A673 (cell line): Measurements from ENCODE around the gene NMRAL1. TPM values are rescaled to one million over a fixed set of nuclear protein-coding genes. Genes with fewer than 3 reads are reported as not detected.

Experiments
- BruUV-seq: library from RNA; stranded (reverse); fragments of 400-500 nt; replicated peaks from 2 replicates; lab custom pipeline; 2021; lab: Mats Ljungman, UMichigan
- CTCF ChIA-PET: fragments of 300-600 bp; sonication (Branson Sonifier 250); formaldehyde crosslinking; loops from one replicate; lab custom pipeline; 2022; ENCODE audit warnings: antibody characterized with exemption; lab: Charles Lee
- POLR2A ChIA-PET: fragments of 300-600 bp; sonication (Branson Sonifier 250); formaldehyde crosslinking; loops from one replicate; lab custom pipeline; 2022; ENCODE audit warnings: antibody characterized with exemption; ENCODE audit not compliant: low non-redundant PET; lab: Charles Lee
- DNase-seq: peaks from one replicate; pipeline ENCODE4 v3.0.0-alpha.2; 2015; ENCODE audit warnings: low spot score
- H3K27ac ChIP-seq: fragments of 200-600 bp; sonication (generic); 2 replicates; pipeline ENCODE4 v1.5.1; 2016; ENCODE audit warnings: mixed run types, low read depth, mild to moderate bottlenecking, mixed read lengths, antibody characterized with exemption, low read length; ENCODE audit not compliant: poor library complexity, severe bottlenecking
- H3K27me3 ChIP-seq: fragments of 200-600 bp; sonication (generic); replicated peaks from 2 replicates; pipeline ENCODE4 v1.6.1; 2017; ENCODE audit warnings: mixed run types, low read depth, mild to moderate bottlenecking, mixed read lengths, antibody characterized with exemption, low read length; ENCODE audit not compliant: insufficient read depth, poor library complexity
- H3K36me3 ChIP-seq: fragments of 200-600 bp; sonication (generic); 2 replicates; pipeline ENCODE4 v1.6.1; 2016; ENCODE audit warnings: mixed run types, mild to moderate bottlenecking, mixed read lengths, antibody characterized with exemption, low read length; ENCODE audit not compliant: insufficient read depth, poor library complexity, severe bottlenecking
- H3K4me1 ChIP-seq: fragments of 200-600 bp; sonication (generic); 2 replicates; pipeline ENCODE4 v1.6.1; 2017; ENCODE audit warnings: mixed run types, mild to moderate bottlenecking, mixed read lengths, antibody characterized with exemption, low read length; ENCODE audit not compliant: insufficient read depth, poor library complexity, severe bottlenecking
- H3K4me3 ChIP-seq: fragments of 200-600 bp; sonication (generic); 2 replicates; pipeline ENCODE4 v1.5.1; 2016; ENCODE audit warnings: low read depth, mixed run types, mild to moderate bottlenecking, mixed read lengths, low read length; ENCODE audit not compliant: poor library complexity, severe bottlenecking
- H3K9me3 ChIP-seq: fragments of 200-600 bp; sonication (generic); 2 replicates; pipeline ENCODE4 v1.6.1; 2016; ENCODE audit warnings: mixed run types, low read depth, mild to moderate bottlenecking, mixed read lengths, antibody characterized with exemption, low read length; ENCODE audit not compliant: poor library complexity, severe bottlenecking
- CTCF ChIP-seq: fragments of 300-800, 200-600 bp; sonication (generic); conservative IDR thresholded peaks from 2 replicates; pipeline ENCODE4 v1.5.1; 2017; ENCODE audit warnings: low read depth, mild to moderate bottlenecking, antibody characterized with exemption, low read length, moderate library complexity, mixed read lengths
- EZH2 ChIP-seq: fragments of 200-600 bp; sonication (generic); IDR thresholded peaks from 2 replicates; pipeline ENCODE4 v1.6.1; 2017; ENCODE audit warnings: borderline replicate concordance, low read depth, mild to moderate bottlenecking, mixed read lengths, antibody characterized with exemption, low read length; ENCODE audit not compliant: poor library complexity, severe bottlenecking
- intact Hi-C: fragments of 100-400 bp; cut with micrococcal nuclease; formaldehyde crosslinking; loops from one replicate; pipeline ENCODE4 v1.10.0; 2022; ENCODE audit not compliant: unreplicated experiment
- total RNA-seq: library from RNA; stranded (reverse); gene quantifications from 2 replicates; pipeline ENCODE4 v1.2.3, GENCODE V29; 2021

NMRAL1 gene
- total RNA-seq, 1 experiment from 2014 or later, result 85.8 TPM

GRCh38 chr16:4477966-4478365 is 3.5 kb upstream of the NMRAL1 start:
- Histone ChIP-seq H3K27me3 (no peaks in the 10 kb centered on the region), H3K36me3 (no peaks in the 10 kb centered on the region), H3K4me1 (peaks cover 8% of the 10 kb centered on the region), H3K27ac (no peak overlapping the region), H3K9me3 (no peaks in the 10 kb centered on the region), H3K4me3 (no peak overlapping the region)
- ChIA-PET POLR2A (interaction anchor here (0.6 kb wide), 1 partner anchor 107 kb away, joined by 4 read pairs; no protein-coding TSS in a partner anchor), CTCF (no interaction called here)
- TSS peak; percentile 11 for BruUV-seq
- DNase-seq, result no peak
- TF ChIP-seq EZH2, result no peak
- peak; percentile 30; the same call in 1 of the 2 replicates for TF ChIP-seq CTCF
- intact Hi-C loops, result no loop called here

DNA sequence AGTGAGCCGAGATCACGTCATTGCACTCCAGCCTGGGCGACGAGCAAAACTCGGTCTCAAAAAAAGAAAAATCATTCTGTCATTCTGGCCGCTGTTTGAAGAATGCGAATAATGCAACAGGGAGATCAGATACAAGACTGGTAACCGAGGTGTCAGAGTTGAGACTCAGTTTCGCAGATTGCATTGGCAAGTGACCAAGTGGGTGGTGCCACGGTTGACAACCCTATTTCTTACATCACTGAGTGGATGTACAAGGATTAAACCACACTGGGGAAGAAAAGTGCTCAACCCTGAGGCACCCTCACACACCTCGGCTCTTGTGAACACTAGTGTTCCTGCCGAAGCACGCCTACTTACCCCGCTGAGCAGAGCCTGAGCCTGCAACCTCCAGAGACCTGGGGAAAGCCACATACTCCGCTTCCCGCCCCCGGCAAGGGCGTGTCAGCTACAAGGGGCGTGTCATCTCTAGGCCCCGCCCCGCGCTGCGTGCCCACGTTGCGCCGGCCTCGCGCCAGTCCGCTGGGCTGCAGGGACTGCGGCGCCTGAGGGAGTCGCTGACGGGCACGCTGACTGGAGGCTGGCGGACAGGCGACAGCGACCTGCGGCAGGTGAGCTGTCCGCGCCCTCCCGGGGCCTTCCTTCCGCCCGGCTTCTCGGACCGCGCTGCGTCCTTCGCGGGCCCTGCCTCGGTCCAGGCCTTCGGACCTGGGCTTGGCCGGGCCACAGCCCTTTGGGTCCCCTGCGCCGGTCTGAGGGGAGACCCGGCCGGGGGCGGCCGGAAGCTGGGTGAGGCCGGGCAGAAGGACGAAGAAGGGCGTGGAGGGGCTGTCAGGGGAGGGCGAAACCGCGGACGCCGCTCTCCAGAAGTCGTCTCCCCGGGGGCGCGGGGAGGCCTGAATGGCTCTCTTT is 1.7 kb upstream of the NMRAL1 start, which contains the start of gene HMOX2:
Gene HMOX2, plus strand, starts transcription at position 519 of the 909 bp plus-strand sequence. CDS start 29,127 bp downstream, outside the sequence.
- Histone ChIP-seq H3K36me3 (no peaks in the 10 kb centered on the region), H3K4me3 (peak within 1 kb of the TSS; percentile 92), H3K9me3 (no peaks in the 10 kb centered on the region), H3K27me3 (no peaks in the 10 kb centered on the region), H3K4me1 (peaks cover 12% of the 10 kb centered on the region), H3K27ac (peak within 1 kb of the TSS; percentile 87)
- BruUV-seq, result no TSS peak
- TF ChIP-seq CTCF (peak; percentile 64), EZH2 (no peak)
- peak; percentile 95 for DNase-seq
- intact Hi-C loops, result no loop called here
- ChIA-PET POLR2A (interaction anchor here (0.6 kb wide), 2 partner anchors 73 to 227 kb away, joined by 3 read pairs; no protein-coding TSS in a partner anchor), CTCF (interaction anchor here (0.8 kb wide), 1 partner anchor 222 kb away, joined by 4 read pairs; no protein-coding TSS in a partner anchor)

DNA sequence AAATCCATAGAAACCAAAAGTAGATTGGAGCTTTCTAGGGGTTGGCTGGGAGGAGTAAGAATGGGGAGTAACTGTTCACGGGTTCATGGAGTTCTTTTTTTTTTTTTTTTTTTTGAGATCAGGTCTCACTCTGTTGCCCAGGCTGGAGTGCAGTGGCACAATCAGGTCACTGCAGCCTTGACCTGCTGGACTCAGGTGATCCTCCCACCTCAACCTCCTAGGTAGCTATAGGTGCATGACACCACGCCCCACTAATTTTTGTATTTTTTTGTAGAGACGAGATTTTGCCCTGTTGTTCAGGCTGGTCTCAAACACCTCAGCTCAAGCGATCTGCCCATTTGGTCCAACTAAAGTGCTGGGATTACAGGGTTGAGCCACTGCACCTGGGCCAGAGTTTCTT is 1.5 kb downstream of the NMRAL1 start:
- Histone ChIP-seq H3K4me1 (peaks cover 10% of the 10 kb centered on the region), H3K27me3 (no peaks in the 10 kb centered on the region), H3K4me3 (peak overlapping the region; percentile 72), H3K27ac (no peak overlapping the region), H3K36me3 (peaks cover 16% of the 10 kb centered on the region), H3K9me3 (no peaks in the 10 kb centered on the region)
- ChIA-PET CTCF (interaction anchor here (0.6 kb wide), 1 partner anchor 570 kb away, joined by 3 read pairs; no protein-coding TSS in a partner anchor), POLR2A (no interaction called here)
- intact Hi-C loops, result no loop called here
- DNase-seq, result no peak
- no peak for TF ChIP-seq EZH2
- no peak for TF ChIP-seq CTCF
- BruUV-seq, result no TSS peak
